ENCODE measurements around the gene SLIT2.

Gene SLIT2

GRCh38 chr4:20266215-20267082, 14.7 kb downstream of the SLIT2 start:
- no peak for DNase-seq

DNA sequence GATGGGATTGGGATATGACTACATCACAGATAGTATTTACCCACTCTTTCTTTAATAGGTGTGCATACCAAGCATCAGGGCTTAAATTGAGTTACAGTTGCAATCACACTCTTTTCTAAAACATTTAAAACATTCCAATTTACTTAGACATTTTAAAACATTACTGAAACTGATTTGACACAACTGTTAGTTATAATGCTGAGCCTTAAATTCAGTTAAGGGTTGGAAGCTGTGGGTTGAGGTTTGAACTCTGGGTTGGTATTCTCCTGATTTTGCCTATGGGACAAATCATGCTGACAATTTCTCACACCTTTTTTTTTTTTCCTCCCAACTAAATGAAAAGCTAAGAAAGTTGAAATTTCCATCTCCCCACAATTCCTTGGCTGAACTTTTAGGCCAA, 16.3 kb downstream of the SLIT2 start:
- DNase-seq, result no peak

- no peak for DNase-seq
These were observed 17.6 kb downstream of the SLIT2 start for GRCh38 chr4:20269320-20269719.

DNA sequence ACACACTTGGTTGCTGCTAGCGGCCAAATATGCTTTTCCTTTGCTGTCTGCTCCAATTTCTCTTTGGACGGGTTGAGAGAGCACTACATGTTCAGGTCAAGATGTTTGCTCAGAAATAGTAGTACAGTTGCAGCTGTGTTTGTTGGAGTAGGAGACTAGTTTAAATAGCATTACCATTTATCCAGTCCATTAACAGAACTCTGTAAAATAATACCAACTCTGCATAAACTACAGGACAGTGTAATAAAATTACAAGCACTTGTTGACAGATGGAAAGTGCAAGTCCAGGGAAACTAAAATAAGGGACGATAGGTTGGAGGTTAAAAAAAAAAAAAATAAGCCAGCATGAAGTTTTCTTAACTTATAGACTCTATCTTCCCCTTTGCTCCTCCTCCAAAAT, 20.2 kb downstream of the SLIT2 start:
- DNase-seq, result no peak

- no peak for DNase-seq
These were observed 20.7 kb downstream of the SLIT2 start for GRCh38 chr4:20272411-20272872.

GRCh38 chr4:20273793-20274192, 22.1 kb downstream of the SLIT2 start:
- DNase-seq, result no peak

DNA sequence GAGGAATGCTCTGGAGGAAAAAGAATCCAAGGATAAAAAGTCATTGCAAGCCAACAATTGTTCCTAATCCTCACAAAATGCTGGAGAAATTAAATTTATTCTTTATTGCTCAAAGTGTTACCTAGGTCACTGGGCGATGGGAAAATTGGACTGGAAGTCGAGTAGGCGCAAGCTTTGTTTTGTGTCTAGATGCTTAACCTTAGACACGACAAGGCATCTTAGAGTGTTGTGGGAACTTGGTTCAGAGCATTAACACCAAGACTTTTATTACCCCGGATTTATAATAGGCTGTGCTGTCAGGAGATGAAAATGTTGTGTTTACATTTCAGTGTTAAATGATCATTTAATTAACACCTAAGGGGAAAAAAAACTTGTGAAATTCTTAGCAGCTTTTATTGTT, 25.1 kb downstream of the SLIT2 start:
- DNase-seq, result no peak

DNA sequence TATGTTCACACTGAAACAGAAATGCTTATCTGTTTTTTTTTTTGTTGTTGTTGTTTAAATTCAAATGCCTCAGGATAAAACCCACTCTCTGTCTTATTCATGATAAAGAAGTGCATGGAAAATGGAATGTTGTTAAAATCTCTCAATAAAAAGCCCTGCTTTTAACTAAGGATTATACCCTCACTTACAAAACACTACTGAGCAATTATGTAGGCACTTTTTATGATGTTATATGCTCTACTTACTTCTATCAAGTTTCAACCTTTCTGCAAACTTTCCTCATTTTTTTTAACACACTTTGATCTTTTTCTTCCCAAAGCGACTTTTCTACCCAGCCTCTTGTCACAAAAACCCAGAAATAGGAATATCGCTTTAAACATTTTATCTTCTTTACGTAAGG, 26.5 kb downstream of the SLIT2 start:
- no peak for DNase-seq

DNA sequence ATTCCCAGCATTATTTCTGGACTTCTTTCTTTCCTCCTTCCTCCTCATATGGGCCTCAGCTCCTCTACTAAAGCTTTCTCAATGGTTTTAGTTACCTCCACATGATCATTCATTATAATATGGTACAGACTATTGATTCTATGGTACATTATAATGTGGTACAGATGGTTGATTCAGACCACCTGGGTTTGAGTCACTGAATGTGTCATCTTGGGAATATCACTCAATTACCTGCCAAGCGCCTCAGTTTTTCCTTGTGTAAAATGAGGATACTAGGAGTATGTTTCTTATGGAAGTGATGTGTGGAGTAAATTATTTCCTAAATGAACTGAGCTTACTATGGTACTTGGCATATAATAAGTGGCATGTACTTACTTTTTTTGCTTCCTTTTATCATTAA, 27.7 kb downstream of the SLIT2 start:
- DNase-seq, result no peak

DNA sequence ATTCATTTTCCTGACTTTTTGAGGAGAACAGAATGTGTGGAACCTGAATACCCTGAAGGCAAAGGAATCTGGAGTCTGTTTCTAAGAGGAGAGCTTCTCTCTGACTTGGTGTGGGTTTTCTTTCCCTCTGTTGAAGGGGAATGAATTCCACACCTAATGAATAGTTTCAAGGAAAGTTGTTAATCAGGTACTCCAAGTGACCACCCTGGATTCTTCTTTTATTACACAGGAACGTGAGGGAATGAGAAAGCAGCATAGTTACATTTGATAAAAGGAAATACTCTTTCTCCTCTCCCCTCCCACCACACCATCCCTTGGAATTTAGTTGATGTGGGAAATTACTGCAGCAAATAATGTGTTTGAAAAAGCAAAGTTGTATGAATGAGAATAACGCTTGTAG, 29.7 kb downstream of the SLIT2 start:
- no peak for DNase-seq

- no peak for DNase-seq
These were observed 31.3 kb downstream of the SLIT2 start for GRCh38 chr4:20283039-20283438.

- no peak for DNase-seq
These were observed 33.3 kb downstream of the SLIT2 start for GRCh38 chr4:20284990-20285389.

DNA sequence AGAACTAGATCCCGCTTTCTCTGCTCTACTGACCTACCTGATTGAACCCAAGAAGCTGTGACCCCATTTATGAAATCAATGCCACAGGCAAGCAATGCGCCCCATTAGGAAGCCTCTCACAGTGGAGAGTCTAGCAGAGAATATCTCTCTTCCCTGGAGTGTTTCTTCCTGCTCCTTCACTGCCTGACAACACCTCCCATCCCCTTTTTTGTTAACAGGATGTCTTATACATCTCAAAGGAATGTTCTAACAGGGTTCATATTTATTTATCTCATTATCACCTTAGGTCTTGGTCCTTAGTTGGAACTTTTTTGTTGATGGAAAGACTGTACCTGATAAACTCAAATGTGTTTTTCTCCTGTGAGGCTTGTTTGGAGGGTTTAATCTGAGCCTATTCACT, 35.5 kb downstream of the SLIT2 start:
- DNase-seq, result no peak

GRCh38 chr4:20288047-20288650, 36.4 kb downstream of the SLIT2 start:
- no peak for DNase-seq

GRCh38 chr4:20288846-20289512, 37.3 kb downstream of the SLIT2 start:
- DNase-seq, result no peak

DNA sequence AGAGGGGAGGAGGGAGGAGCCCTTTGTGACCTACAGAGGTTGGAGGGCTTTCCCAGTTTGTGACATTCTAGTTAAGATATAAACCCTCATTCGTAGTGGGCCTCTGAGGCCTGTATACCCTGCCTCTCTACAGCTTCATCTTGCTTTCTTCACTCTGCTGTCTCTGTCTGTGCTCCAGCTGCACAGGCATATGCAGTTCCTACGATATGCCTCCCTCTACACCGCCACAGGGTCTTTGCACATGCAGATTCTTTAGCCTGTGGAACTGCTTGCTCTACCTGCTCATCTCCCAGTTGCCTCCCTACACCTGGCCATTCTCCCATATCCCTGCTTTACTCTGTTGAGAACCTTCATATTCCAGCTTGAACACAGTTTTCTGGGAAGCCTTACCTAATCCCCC, 38.1 kb downstream of the SLIT2 start:
- DNase-seq, result no peak

DNA sequence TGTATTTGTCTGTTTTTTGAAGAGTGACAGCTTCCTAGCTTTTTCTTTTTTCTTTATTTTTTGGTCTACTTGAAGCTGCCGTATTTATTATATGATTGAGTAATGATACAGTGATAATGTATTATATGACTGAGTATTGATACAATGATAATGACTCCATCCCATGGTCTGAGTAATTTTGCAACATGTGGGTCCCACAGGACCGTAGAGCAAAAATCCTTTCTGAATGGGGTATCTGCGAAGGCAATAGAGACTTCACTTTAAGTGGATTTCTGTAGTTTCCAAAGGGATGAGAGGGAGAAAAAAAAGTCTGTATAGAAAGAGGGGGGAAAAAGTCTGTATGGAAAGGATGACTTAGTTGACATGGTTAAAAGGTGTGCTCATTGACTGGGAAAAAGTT, 41.0 kb downstream of the SLIT2 start:
- DNase-seq, result no peak

DNA sequence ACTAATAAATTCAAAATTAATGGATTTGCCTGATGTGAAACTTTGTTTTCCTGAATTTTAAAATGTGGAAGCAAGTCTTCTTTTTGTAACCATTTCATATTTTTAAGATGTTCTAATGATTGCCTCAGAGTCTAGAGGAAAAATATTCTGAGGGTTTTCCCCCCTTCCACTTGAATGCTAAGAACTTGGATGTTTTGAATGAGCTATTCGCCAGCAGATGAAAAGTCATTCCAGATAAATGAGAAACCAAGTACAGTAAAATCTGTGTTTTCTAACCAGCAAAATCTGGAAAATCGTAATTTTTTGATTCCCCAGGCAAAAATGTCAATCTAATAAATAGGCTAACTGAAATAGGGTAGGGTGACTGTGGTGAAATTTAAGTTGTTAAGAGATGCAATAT, 45.6 kb downstream of the SLIT2 start:
- no peak for DNase-seq

- DNase-seq, result no peak
These were observed 46.1 kb downstream of the SLIT2 start for GRCh38 chr4:20297783-20298182.

GRCh38 chr4:20298455-20298854, 46.8 kb downstream of the SLIT2 start:
- no peak for DNase-seq

- no peak for DNase-seq
These were observed 47.3 kb downstream of the SLIT2 start for GRCh38 chr4:20298986-20299385.

DNA sequence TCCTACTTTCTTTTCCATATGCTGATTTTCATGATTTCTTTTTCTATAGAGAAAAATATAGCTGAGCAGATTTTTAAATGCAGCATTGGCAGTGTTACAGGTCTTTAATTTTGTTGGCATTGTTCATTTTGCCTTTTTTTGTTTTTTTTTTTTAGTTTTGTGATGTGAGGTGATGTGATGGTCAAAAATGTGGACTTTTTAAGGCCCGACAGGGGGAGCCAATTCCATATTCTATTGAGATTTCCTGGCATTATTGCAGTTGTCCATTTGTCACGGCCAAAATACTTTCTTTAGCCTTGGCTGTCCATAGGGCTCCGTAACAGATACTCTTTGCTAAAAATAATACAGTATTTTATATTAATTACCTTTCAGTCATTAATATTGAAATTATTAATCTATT, 47.8 kb downstream of the SLIT2 start:
- DNase-seq, result no peak

DNA sequence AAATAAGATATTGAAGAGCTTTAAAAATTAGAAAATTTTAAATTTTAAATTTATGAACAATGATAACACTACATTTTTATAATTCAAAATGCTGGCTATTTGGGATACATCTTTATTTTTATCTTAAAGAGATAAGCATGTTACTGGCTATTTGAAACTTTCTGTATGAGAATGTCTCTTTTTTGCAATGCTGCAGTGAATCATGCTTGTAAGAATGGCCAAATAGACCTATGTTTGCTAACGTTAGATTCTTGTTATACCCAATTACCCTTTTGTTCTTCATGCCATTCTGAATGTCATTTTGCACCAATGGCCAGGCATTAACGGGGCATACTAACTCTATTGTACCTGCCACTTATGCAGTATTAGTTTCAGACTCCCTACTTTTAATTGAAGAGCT, 49.5 kb downstream of the SLIT2 start:
- DNase-seq, result no peak
